ENCODE results near the gene CUBN. TPM values are rescaled to one million over a fixed set of nuclear protein-coding genes. Genes with fewer than 3 reads are reported as not detected.

Gene CUBN
- total and polyA plus RNA-seq, 9 of the 15 experiments (the other 6 are each of a cell fraction or from before 2014, with no cell fraction given): 0.04 to 0.33 (median 0.09) TPM

DNA sequence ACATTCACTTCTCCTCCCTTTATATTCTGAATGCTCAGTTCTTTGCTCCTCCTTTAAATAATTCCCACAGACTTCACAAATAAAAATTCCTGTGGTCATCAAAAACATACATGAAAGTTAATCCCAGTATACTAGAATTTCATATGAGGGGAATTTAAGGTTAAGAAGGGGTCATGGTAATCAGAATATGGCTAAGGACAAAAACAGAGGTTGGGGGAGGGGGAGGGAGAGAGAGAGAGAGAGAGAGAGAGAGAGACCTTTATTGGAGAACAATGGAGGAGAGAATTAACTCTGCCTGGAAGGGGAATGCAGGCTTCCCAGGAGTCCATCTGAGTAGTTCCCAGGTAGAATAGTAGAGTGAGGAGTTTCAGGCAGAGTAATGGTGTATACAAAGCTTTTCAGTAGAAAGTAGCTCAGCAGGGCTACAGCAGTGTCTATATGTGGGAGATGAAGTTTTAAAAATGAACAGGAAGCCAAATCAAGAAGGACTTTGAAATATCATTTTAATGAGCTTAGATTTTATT lies 5.2 kb upstream of the CUBN start:
- FAIRE-seq: no peak
- ChIA-PET POLR2A (no interaction called here), CTCF (ENCODE audit: low intra/inter-chr PET ratio) (no interaction called here)
- no TSS peak for BruUV-seq (replicated peaks)
- Histone ChIP-seq H3K9ac (ENCODE audit: insufficient read depth in 1 of 2, low read depth in 2 of 2, low read length in 2 of 2) (no peak overlapping the region), H4K20me1 (replicated peaks; ENCODE audit: control insufficient read depth, insufficient read depth, low read length) (no peaks in the 10 kb centered on the region), H3K9me1 (ENCODE audit: control insufficient read depth, insufficient read depth, low read length) (no peaks in the 10 kb centered on the region), H3K4me3 (no peak overlapping the region), H3K9me3 (replicated peaks; ENCODE audit: control insufficient read depth, insufficient read depth, low read depth, low read length) (no peaks in the 10 kb centered on the region), H2AFZ (ENCODE audit: low read depth, low read length) (no peak overlapping the region), H3K27ac (ENCODE audit: extremely low read depth, low read depth, low read length) (no peak overlapping the region), H3K4me2 (ENCODE audit: insufficient read depth, low read length) (no peak overlapping the region), H3K36me3 (ENCODE audit: control insufficient read depth, insufficient read depth, low read length) (no peaks in the 10 kb centered on the region), H3K27me3 (ENCODE audit: control insufficient read depth in 2 of 2, insufficient read depth in 2 of 2, low read length in 2 of 2) (no peaks in the 10 kb centered on the region), H3K4me1 (replicated peaks in 1 of 2; ENCODE audit: control insufficient read depth in 2 of 2, insufficient read depth in 2 of 2, low read length in 2 of 2) (no peaks in the 10 kb centered on the region), H3K79me2 (ENCODE audit: control insufficient read depth, insufficient read depth, low read length) (no peaks in the 10 kb centered on the region)
- no peak for ATAC-seq
- no peak for TF ChIP-seq MAFG (tag; conservative IDR thresholded peaks at IDR 0.05)
- TF ChIP-seq KDM1A (IDR thresholded peaks at IDR 0.05): 0 out of 4 replicates have a peak, but pooled peaks of 1 of the 2 experiments have one; percentile 46
- no peak for TF ChIP-seq NFIC (IDR thresholded peaks at IDR 0.05)
- DNase-seq (ENCODE audit: extremely low read depth in 1 of 4, low spot score in 3 of 4): no peak
- intact Hi-C loops (cut with micrococcal nuclease) (no loop called here), in situ Hi-C loops (cut with MboI) (no loop called here)

DNA sequence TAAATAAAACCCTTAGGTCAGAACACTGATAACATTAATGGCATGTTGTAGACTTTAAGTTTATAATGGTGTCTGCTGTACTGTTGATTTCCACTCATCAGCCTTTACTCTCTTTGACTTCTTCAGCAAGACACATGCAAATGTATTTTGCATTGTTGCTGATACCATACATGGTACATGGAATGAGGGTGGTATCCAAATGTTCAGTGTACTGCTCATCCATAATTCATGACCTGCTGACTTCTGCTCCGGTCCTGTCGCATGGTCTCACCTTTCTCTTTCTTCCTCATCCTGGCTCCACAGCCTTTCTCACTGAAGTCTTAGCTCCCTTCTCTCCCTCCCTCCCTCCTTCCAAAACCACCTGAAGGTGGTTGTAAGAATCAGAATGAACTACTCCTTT lies 4.7 kb upstream of the CUBN start:
- WGBS (ENCODE audit: insufficient coverage, low coverage, missing lambda C conversion rate): 65% methylated on average over 2 of the region's 2 CpGs
- TF ChIP-seq GTF2A2 (tag; IDR thresholded peaks at IDR 0.05) (no peak), KAT2B (IDR thresholded peaks at IDR 0.05; ENCODE audit: low read depth, low read length) (no peak), ZNF561 (CRISPR knock-in tag; conservative IDR thresholded peaks at IDR 0.05) (no peak), TEAD4 (IDR thresholded peaks at IDR 0.05; ENCODE audit: low read length) (no peak), TEAD4 (CRISPR knock-in tag; IDR thresholded peaks at IDR 0.05; ENCODE audit: borderline replicate concordance) (no peak), ZNF780A (CRISPR knock-in tag; IDR thresholded peaks at IDR 0.05) (no peak), CHD4 (IDR thresholded peaks at IDR 0.05; ENCODE audit: insufficient read depth, insufficient replicate concordance, low read depth, low read length, poor library complexity, severe bottlenecking) (no peak), HEY1 (CRISPR knock-in tag; IDR thresholded peaks at IDR 0.05; ENCODE audit: borderline replicate concordance) (no peak)
- TF ChIP-seq, protein P1, sequence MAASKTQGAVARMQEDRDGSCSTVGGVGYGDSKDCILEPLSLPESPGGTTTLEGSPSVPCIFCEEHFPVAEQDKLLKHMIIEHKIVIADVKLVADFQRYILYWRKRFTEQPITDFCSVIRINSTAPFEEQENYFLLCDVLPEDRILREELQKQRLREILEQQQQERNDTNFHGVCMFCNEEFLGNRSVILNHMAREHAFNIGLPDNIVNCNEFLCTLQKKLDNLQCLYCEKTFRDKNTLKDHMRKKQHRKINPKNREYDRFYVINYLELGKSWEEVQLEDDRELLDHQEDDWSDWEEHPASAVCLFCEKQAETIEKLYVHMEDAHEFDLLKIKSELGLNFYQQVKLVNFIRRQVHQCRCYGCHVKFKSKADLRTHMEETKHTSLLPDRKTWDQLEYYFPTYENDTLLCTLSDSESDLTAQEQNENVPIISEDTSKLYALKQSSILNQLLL (CRISPR knock-in tag; IDR thresholded peaks at IDR 0.05; ENCODE audit: borderline replicate concordance): no peak
- Histone ChIP-seq H3K36me3 (ENCODE audit: control insufficient read depth, insufficient read depth, low read length) (no peaks in the 10 kb centered on the region), H3K4me1 (replicated peaks in 1 of 2; ENCODE audit: control insufficient read depth in 2 of 2, insufficient read depth in 2 of 2, low read length in 2 of 2) (no peaks in the 10 kb centered on the region), H3K9me1 (ENCODE audit: control insufficient read depth, insufficient read depth, low read length) (no peaks in the 10 kb centered on the region), H4K20me1 (replicated peaks; ENCODE audit: control insufficient read depth, insufficient read depth, low read length) (no peaks in the 10 kb centered on the region), H2AFZ (ENCODE audit: low read depth, low read length) (no peak overlapping the region), H3K4me2 (ENCODE audit: insufficient read depth, low read length) (no peak overlapping the region), H3K4me3 (no peak overlapping the region), H3K79me2 (ENCODE audit: control insufficient read depth, insufficient read depth, low read length) (no peaks in the 10 kb centered on the region), H3K27me3 (ENCODE audit: control insufficient read depth in 2 of 2, insufficient read depth in 2 of 2, low read length in 2 of 2) (no peaks in the 10 kb centered on the region), H3K27ac (ENCODE audit: extremely low read depth, low read depth, low read length) (no peak overlapping the region), H3K9ac (ENCODE audit: insufficient read depth in 1 of 2, low read depth in 2 of 2, low read length in 2 of 2) (no peak overlapping the region), H3K9me3 (replicated peaks; ENCODE audit: control insufficient read depth, insufficient read depth, low read depth, low read length) (no peaks in the 10 kb centered on the region)
- intact Hi-C loops (cut with micrococcal nuclease) (no loop called here), in situ Hi-C loops (cut with MboI) (no loop called here)
- ChIA-PET CTCF (ENCODE audit: low intra/inter-chr PET ratio) (no interaction called here), POLR2A (no interaction called here)
- DNase-seq (ENCODE audit: extremely low read depth in 1 of 4, low spot score in 3 of 4) (no peak), ATAC-seq (no peak), FAIRE-seq (no peak)
- no TSS peak for BruUV-seq (replicated peaks)

Data from K562 (cell line).